DMS153 (cell line): Measurements from ENCODE around the gene NUP62.

ENCODE experiments used
- DNase-seq: peaks from one replicate; lab custom pipeline; 2025; lab: John Stamatoyannopoulos, UW

The NUP62 gene

GRCh38 chr19:49866933-49867782, 62.1 kb downstream of the NUP62 start, which contains the start of gene PNKP:
Gene PNKP (minus strand): TSS chr19:49867576. CDS start chr19:49867204, 372 bp downstream.
- peak; percentile 84 for DNase-seq

DNA sequence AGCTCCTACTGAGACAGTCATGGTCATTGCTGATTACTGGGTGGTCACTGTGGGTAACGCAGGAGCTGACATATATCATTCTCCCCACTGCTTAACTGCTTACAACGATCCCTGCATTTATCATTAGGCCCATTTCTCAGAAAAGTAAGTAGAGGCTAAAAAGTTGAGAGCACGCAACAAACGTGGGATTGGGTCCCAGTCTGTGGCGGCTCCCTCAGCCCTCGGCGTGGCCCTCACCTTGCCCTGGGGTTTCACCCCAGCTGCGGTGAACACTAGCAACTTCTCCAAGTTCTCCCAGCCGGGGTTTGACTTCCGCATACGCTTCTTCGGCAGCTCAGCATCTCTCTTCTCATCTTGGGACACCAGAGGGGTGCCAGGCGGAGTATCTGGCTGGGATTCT, 64.4 kb downstream of the NUP62 start:
- no peak for DNase-seq

GRCh38 chr19:49863935-49864320, 65.4 kb downstream of the NUP62 start:
- no peak for DNase-seq

- no peak for DNase-seq
Observed at GRCh38 chr19:49863254-49863934, 65.9 kb downstream of the NUP62 start.

DNA sequence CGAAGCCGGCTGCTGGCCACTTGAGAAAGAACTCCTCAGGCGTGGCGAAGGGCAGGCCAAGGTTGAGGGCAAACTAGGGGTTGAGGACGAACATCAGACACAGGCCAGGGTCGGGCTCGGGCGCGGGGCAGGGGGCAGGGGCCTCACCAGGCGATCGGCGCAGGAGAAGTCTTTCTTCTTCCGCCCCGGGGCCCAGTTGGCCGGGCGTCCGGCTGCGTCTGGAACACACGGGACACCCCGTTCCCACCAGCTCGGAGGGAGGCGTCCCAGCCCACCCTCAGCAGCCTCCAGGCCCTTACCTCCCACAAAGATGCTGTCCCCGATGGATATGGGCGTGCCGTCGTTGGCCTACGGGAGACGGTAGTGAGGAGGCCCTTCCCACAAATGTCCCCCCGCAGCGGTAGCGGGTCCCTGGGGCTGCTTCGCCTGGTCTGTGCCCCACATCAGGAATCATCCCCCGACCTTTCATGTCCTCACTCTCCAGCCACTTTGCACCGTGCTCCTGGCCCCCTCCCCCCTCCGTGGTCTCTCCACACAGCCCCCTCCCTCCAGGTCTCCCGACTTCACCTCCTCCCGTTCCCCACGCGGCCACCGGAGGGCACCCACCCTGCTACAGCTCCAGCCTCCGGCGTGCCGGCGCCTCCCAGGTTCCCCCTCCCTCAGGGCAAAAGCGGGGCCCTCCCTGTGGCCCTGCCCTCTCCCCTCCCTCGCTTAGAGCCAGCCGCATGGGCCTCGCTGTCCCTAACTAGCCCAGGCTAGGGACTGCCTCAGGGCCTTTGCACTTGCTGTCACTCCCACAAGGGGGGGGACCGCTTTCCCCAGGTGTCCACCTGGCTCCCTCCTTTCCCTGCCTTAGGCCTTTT, 66.7 kb downstream of the NUP62 start:
- DNase-seq: no peak

DNA sequence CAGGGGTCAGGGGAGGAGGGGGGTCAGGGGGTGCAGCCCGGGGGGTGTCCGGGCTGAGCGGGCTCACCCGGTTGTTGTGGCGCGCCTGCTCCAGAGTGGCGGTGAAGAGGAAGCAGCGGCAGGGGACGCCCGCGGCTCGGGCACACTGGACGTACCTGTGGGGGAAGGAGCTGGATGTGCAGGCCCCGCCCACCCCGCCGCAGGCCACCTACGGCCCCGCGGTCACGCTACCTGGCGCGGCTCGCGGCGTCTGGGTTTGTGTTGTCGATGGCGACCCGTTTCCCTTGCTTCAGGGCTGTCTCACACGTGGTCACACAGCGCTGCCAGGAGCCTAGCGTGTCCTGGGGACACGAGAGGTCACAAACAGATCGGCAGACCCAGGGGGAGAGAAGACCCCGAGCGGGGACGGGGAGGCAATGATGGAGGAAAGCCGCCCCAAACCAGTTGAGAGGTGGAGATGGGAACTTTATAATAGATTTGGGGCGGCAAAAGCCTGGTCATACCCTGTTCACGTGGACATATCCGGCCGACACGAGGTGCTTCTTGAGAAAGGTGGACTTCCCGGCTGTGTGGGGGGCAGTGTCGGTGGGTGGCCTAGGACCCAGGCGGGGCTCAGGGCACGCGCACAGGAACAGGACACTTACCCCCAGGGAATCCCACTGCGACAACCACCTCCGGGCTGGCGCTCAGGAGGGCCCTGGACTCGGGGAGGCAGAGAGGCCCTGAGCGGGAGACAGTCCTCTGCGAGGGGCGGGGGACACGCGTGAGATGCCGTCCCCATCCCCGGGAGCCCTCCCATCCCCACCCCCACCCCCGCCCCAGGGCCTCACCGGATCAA, 67.5 kb downstream of the NUP62 start:
- no peak for DNase-seq

- DNase-seq: no peak
Observed at GRCh38 chr19:49861107-49861506, 68.2 kb downstream of the NUP62 start.

DNA sequence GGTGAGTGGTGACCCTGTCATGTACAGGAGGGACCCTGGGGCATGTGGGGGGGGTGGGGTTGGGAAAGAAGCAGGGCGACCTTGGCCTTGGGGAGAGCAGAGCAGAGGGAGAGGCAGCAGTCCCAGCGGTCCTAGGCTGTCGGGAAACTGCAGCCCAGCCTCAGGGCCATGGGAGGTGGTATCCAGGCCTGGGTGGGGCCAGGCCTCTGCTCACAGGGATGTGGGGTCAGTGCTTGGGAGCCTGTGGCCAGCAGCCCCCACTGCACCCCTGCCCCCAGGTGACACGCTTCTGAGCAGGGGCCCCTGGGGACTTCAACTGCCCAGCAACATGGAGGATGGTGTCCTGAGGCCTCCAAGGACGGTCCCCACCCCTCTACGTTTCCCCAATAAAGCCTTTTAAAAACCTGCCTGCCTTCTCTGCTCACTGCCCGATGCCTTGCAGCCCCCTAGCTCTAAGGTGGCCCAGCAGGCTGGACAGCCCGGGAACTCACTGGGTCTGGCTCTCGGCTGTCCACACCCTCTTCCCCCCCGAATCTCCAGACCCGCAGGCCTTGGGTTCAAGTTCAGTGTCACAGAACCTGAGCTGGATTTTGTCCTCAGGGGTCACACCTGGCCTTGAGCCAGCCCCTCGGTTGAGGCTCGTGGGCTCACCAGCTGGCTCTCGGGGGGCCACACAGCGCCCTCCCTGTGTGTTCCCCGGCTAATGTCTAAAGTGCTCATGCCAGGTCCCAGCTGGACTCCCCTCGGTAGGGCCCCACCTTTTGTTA, 68.8 kb downstream of the NUP62 start:
- DNase-seq: no peak

- no peak for DNase-seq
Observed at GRCh38 chr19:49859682-49860335, 69.5 kb downstream of the NUP62 start.

GRCh38 chr19:49858088-49858985, 71.0 kb downstream of the NUP62 start:
- DNase-seq: no peak

DNA sequence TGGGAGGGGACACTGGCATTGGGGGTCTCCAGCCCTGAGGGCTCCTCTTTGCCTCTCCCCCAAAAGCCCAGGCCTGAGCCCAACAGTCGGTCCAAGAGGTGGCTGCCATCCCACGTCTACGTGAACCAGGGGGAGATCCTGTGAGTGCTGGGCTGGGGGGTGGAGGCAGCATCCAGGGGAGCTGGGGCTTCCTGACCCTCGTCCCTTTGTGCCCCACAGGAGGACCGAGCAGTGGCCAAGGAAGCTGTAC, 71.5 kb downstream of the NUP62 start:
- DNase-seq: no peak

DNA sequence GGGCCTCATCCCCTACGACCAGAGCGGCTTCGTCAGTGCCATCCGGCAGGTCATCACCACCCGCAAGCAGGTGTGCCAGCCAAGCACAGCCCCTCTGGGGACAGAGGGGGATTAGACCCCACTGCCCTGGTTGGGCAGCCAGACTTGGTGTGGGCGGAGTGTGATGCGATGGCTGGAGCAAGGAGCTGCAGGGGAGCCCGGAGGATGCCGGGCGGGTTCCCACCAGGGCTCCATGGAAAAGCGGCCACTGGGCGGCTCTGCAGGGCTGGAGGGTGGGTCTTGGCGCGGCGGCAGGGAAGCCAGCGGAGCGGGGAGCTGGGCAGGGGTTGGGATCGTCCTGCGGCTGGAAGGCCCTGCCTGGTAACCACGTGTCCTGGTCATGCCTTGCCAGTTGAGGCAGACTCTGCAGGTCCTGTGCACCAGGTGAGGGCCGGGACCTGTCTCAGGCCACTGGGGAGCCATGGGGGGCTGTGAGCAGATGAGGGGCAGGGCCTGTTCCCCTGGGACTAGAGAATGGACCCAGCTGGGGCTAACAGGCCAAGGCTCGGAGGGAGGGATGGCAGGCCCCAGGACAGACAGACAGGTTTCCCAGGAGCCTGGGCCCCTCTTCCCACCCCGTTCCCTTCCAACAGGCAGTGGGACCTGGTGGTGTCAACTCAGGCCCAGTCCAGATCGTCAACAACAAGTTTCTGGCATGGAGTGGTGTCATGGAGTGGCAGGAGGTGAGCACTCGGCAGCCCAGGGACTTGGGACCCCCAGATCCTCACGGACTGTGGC, 72.1 kb downstream of the NUP62 start:
- no peak for DNase-seq
